GM19025 (cell line): Measurements from ENCODE around the gene CAPN3.

Experiments
- ATAC-seq: cut with Tn5 transposase; IDR thresholded peaks from one replicate; pipeline ENCODE4 v1.9.1; 2021; ENCODE audit warnings: mild to moderate bottlenecking, low read depth, moderate library complexity; ENCODE audit not compliant: unreplicated experiment

CAPN3 gene

GRCh38 chr15:42448281-42448680, 89.0 kb downstream of the CAPN3 start:
- no peak for ATAC-seq

- no peak for ATAC-seq
These were observed 90.6 kb downstream of the CAPN3 start for GRCh38 chr15:42449770-42450424.

- no peak for ATAC-seq
These were observed 91.1 kb downstream of the CAPN3 start for GRCh38 chr15:42450425-42450790.

- no peak for ATAC-seq
These were observed 94.5 kb downstream of the CAPN3 start for GRCh38 chr15:42453826-42454225.

GRCh38 chr15:42456531-42456930, 97.2 kb downstream of the CAPN3 start:
- ATAC-seq = no peak

GRCh38 chr15:42456971-42457370, 97.7 kb downstream of the CAPN3 start:
- ATAC-seq = no peak

GRCh38 chr15:42457445-42458442, 98.4 kb downstream of the CAPN3 start:
- peak; percentile 64 for ATAC-seq

GRCh38 chr15:42461261-42461660, 102.0 kb downstream of the CAPN3 start:
- no peak for ATAC-seq
